SIG-M5 treated with dmso at 0.1 percent for 504 hours (cell line): ENCODE data around the gene APEX1.

ENCODE experiments used
- DNase-seq: peaks from one replicate; lab custom pipeline; 2025; ENCODE audit not compliant: unreplicated experiment; lab: John Stamatoyannopoulos, UW

APEX1 gene

GRCh38 chr14:20454516-20455354 is at the start of gene APEX1, which contains the start of gene OSGEP:
Gene APEX1, plus strand, starts transcription at chr14:20455226. Its CDS starts 420 bp downstream, at chr14:20455646.
Gene OSGEP, minus strand, starts transcription at chr14:20454812. Its CDS starts 129 bp downstream, at chr14:20454683.
- peak; percentile 98 for DNase-seq

- DNase-seq = no peak
Measured at GRCh38 chr14:20409226-20409625, 45.8 kb upstream of the APEX1 start.

GRCh38 chr14:20412411-20412810 is 42.6 kb upstream of the APEX1 start:
- DNase-seq = no peak

GRCh38 chr14:20412876-20413743 is 41.9 kb upstream of the APEX1 start, which contains the start of gene TEP1:
Gene TEP1, minus strand, starts transcription at chr14:20413501. Its CDS starts 5,062 bp downstream, at chr14:20408439.
- peak; percentile 74 for DNase-seq

GRCh38 chr14:20413744-20414082 is 41.3 kb upstream of the APEX1 start:
- peak; percentile 62 for DNase-seq

GRCh38 chr14:20415782-20416206 is 39.2 kb upstream of the APEX1 start:
- DNase-seq = peak; percentile 88

GRCh38 chr14:20416223-20416622 is 38.8 kb upstream of the APEX1 start:
- no peak for DNase-seq

- DNase-seq = no peak
Measured at GRCh38 chr14:20417250-20418186, 37.5 kb upstream of the APEX1 start.

GRCh38 chr14:20418501-20418909 is 36.5 kb upstream of the APEX1 start:
- DNase-seq = no peak

GRCh38 chr14:20419419-20419818 is 35.6 kb upstream of the APEX1 start:
- DNase-seq = no peak

- DNase-seq = no peak
Measured at GRCh38 chr14:20421267-20421666, 33.8 kb upstream of the APEX1 start.

GRCh38 chr14:20422886-20423285 is 32.1 kb upstream of the APEX1 start:
- DNase-seq = no peak

- no peak for DNase-seq
Measured at GRCh38 chr14:20424851-20425250, 30.2 kb upstream of the APEX1 start.

GRCh38 chr14:20427231-20428009 is 27.6 kb upstream of the APEX1 start:
- DNase-seq = peak; percentile 95

GRCh38 chr14:20428010-20428365 is 27.0 kb upstream of the APEX1 start:
- no peak for DNase-seq

- peak; percentile 20 for DNase-seq
Measured at GRCh38 chr14:20428802-20429201, 26.2 kb upstream of the APEX1 start.

GRCh38 chr14:20429801-20430669 is 25.0 kb upstream of the APEX1 start:
- no peak for DNase-seq

- no peak for DNase-seq
Measured at GRCh38 chr14:20434701-20435581, 20.1 kb upstream of the APEX1 start.
